A549 (cell line): ENCODE data around the gene SLCO4A1.

Source experiments
- EP300 ChIP-seq, 2 experiments: fragments of >200 bp; sonication (Bioruptor Twin); formaldehyde crosslinking; IDR thresholded peaks; 2 replicates in 1 of 2; 3 replicates in 1 of 2; pipeline ENCODE4 v1.6.1; 2016 to 2017
- JUNB ChIP-seq: fragments of >200 bp; sonication (Bioruptor Twin); formaldehyde crosslinking; IDR thresholded peaks from 2 replicates; pipeline ENCODE4 v1.6.1; 2016
- KDM5A ChIP-seq: fragments of 200-600 bp; sonication (generic); IDR thresholded peaks from 2 replicates; pipeline ENCODE4 v1.6.1; 2016; ENCODE audit warnings: antibody characterized with exemption, mild to moderate bottlenecking
- POLR2A ChIP-seq: IDR thresholded peaks from 2 replicates; pipeline ENCODE4 v1.6.1; 2012; ENCODE audit warnings: mild to moderate bottlenecking, low read length
- TFCP2L1 ChIP-seq: fragments of 250-450 bp; sonication (Bioruptor Pico); IDR thresholded peaks from 2 replicates; pipeline ENCODE4 v1.5.0; 2021; ENCODE audit warnings: mild to moderate bottlenecking
- TP53 ChIP-seq: fragments of 250-450 bp; sonication (Bioruptor Pico); IDR thresholded peaks from 2 replicates; pipeline ENCODE4 v1.5.0; 2021; ENCODE audit warnings: mild to moderate bottlenecking, moderate library complexity
- TF ChIP-seq, protein P1 (sequence below): fragments of >200 bp; sonication (Bioruptor Twin); formaldehyde crosslinking; IDR thresholded peaks from 3 replicates; pipeline ENCODE4 v1.5.1; 2016
- TF ChIP-seq, protein P2 (sequence below): fragments of 450-650 bp; IDR thresholded peaks from 2 replicates; pipeline ENCODE4 v1.6.1; 2014; ENCODE audit warnings: antibody characterized with exemption

- TF ChIP-seq, protein P1, sequence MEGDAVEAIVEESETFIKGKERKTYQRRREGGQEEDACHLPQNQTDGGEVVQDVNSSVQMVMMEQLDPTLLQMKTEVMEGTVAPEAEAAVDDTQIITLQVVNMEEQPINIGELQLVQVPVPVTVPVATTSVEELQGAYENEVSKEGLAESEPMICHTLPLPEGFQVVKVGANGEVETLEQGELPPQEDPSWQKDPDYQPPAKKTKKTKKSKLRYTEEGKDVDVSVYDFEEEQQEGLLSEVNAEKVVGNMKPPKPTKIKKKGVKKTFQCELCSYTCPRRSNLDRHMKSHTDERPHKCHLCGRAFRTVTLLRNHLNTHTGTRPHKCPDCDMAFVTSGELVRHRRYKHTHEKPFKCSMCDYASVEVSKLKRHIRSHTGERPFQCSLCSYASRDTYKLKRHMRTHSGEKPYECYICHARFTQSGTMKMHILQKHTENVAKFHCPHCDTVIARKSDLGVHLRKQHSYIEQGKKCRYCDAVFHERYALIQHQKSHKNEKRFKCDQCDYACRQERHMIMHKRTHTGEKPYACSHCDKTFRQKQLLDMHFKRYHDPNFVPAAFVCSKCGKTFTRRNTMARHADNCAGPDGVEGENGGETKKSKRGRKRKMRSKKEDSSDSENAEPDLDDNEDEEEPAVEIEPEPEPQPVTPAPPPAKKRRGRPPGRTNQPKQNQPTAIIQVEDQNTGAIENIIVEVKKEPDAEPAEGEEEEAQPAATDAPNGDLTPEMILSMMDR: no peak
- TF ChIP-seq, protein P2, sequence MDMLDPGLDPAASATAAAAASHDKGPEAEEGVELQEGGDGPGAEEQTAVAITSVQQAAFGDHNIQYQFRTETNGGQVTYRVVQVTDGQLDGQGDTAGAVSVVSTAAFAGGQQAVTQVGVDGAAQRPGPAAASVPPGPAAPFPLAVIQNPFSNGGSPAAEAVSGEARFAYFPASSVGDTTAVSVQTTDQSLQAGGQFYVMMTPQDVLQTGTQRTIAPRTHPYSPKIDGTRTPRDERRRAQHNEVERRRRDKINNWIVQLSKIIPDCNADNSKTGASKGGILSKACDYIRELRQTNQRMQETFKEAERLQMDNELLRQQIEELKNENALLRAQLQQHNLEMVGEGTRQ: no peak
- TF ChIP-seq POLR2A (no peak), KDM5A (no peak), TP53 (CRISPR knock-in tag) (no peak), TFCP2L1 (no peak), JUNB (no peak), EP300 (IDR thresholded peaks at IDR 0.05) (no peak)
Measured at GRCh38 chr20:62705627-62706026, 63.3 kb downstream of the SLCO4A1 start.
